IMR-90 (cell line): Measurements from ENCODE around the gene PRUNE2. TPM values are rescaled to one million over a fixed set of nuclear protein-coding genes. Genes with fewer than 3 reads are reported as not detected.

Source experiments
- ATAC-seq: fragments of 200-7000 bp; cut with Tn5 transposase; 2 replicates; pipeline ENCODE4 v1.9.1; 2020; ENCODE audit warnings: low read depth, mild to moderate bottlenecking, moderate library complexity
- BruUV-seq: library from RNA; stranded (reverse); fragments of 400-500 nt; replicated peaks from 2 replicates; lab custom pipeline; 2021; lab: Mats Ljungman, UMichigan
- CTCF ChIA-PET: fragments of 300-600 bp; formaldehyde crosslinking; extraction: SDS; loops from one replicate; lab custom pipeline; 2021; ENCODE audit warnings: antibody characterized with exemption; lab: Yijun Ruan, JAX
- POLR2A ChIA-PET: fragments of 300-600 bp; sonication (Branson Sonifier 250); formaldehyde crosslinking; loops from one replicate; lab custom pipeline; 2022; ENCODE audit warnings: antibody characterized with exemption; ENCODE audit not compliant: unreplicated experiment; lab: Charles Lee
- DNase-seq: peaks from one replicate; pipeline ENCODE4 v3.0.0; 2013
- H2AFZ ChIP-seq: replicated peaks from 2 replicates; pipeline ENCODE3; 2013; ENCODE audit warnings: low read length, mild to moderate bottlenecking; ENCODE audit not compliant: poor library complexity
- H2AK5ac ChIP-seq: 2 replicates; pipeline ENCODE4 v1.6.1; 2013; ENCODE audit warnings: low read depth, low read length, inconsistent platforms
- H2AK9ac ChIP-seq: replicated peaks from 2 replicates; pipeline ENCODE3; 2013; ENCODE audit warnings: mild to moderate bottlenecking, low read depth, low read length, moderate library complexity; ENCODE audit not compliant: poor library complexity
- H2BK120ac ChIP-seq: 2 replicates; pipeline ENCODE4 v1.6.1; 2013; ENCODE audit warnings: low read depth, low read length, inconsistent platforms
- H2BK15ac ChIP-seq: 3 replicates; pipeline ENCODE4 v1.6.1; 2013; ENCODE audit warnings: low read depth, low read length, inconsistent platforms
- H2BK20ac ChIP-seq: 2 replicates; pipeline ENCODE4 v1.6.1; 2013; ENCODE audit warnings: low read depth, mild to moderate bottlenecking, inconsistent platforms, low read length, moderate library complexity
- H2BK5ac ChIP-seq: 2 replicates; pipeline ENCODE4 v1.6.1; 2013; ENCODE audit warnings: mild to moderate bottlenecking, low read depth, low read length, inconsistent platforms; ENCODE audit not compliant: poor library complexity, severe bottlenecking
- H3K14ac ChIP-seq: replicated peaks from 2 replicates; pipeline ENCODE4 v1.6.1; 2013; ENCODE audit warnings: low read depth, low read length, inconsistent platforms
- H3K18ac ChIP-seq: 2 replicates; pipeline ENCODE4 v1.6.1; 2013; ENCODE audit warnings: low read depth, low read length, control low read depth
- H3K23ac ChIP-seq: 2 replicates; pipeline ENCODE4 v1.6.1; 2013; ENCODE audit warnings: low read depth, low read length, inconsistent platforms
- H3K27ac ChIP-seq: 2 replicates; pipeline ENCODE4 v1.5.1; 2013; ENCODE audit warnings: mild to moderate bottlenecking, control low read depth, low read length; ENCODE audit not compliant: insufficient read depth
- H3K27me3 ChIP-seq: 2 replicates; pipeline ENCODE4 v1.6.1; 2013; ENCODE audit warnings: low read length; ENCODE audit not compliant: control insufficient read depth, insufficient read depth
- H3K36me3 ChIP-seq: 2 replicates; pipeline ENCODE4 v1.6.1; 2013; ENCODE audit warnings: low read length, mixed read lengths; ENCODE audit not compliant: control insufficient read depth, insufficient read depth
- H3K4ac ChIP-seq: 2 replicates; pipeline ENCODE4 v1.6.1; 2013; ENCODE audit warnings: low read depth, low read length, inconsistent platforms
- H3K4me1 ChIP-seq: 2 replicates; pipeline ENCODE4 v1.6.1; 2013; ENCODE audit warnings: low read length, mixed read lengths; ENCODE audit not compliant: control insufficient read depth, insufficient read depth
- H3K4me2 ChIP-seq: 2 replicates; pipeline ENCODE4 v1.6.1; 2013; ENCODE audit warnings: low read depth, mild to moderate bottlenecking, control low read depth, low read length, moderate library complexity
- H3K4me3 ChIP-seq: 2 replicates; pipeline ENCODE4 v1.5.1; 2013; ENCODE audit warnings: low read depth, mild to moderate bottlenecking, control low read depth, low read length, moderate library complexity; ENCODE audit not compliant: insufficient read depth
- H3K56ac ChIP-seq: 2 replicates; pipeline ENCODE4 v1.6.1; 2013; ENCODE audit warnings: low read length, inconsistent platforms; ENCODE audit not compliant: insufficient read depth; ENCODE audit errors: extremely low read depth
- H3K79me1 ChIP-seq, 2 experiments: 2 replicates each; pipeline ENCODE4 v1.6.1; 2013; ENCODE audit warnings: low read length in 2 of 2, inconsistent platforms in 1 of 2, low read depth in 1 of 2
- H3K9ac ChIP-seq: 2 replicates; pipeline ENCODE4 v1.6.1; 2013; ENCODE audit warnings: low read depth, low read length, control low read depth
- H3K9me1 ChIP-seq: 2 replicates; pipeline ENCODE4 v1.6.1; 2013; ENCODE audit warnings: low read length, inconsistent platforms; ENCODE audit not compliant: insufficient read depth
- H3K9me3 ChIP-seq: 2 replicates; pipeline ENCODE4 v1.6.1; 2013; ENCODE audit warnings: low read length; ENCODE audit not compliant: control insufficient read depth, insufficient read depth
- H4K20me1 ChIP-seq: 2 replicates; pipeline ENCODE4 v1.6.1; 2013; ENCODE audit warnings: low read length, inconsistent platforms; ENCODE audit not compliant: insufficient read depth
- H4K5ac ChIP-seq: 2 replicates; pipeline ENCODE4 v1.6.1; 2013; ENCODE audit warnings: mild to moderate bottlenecking, low read depth, low read length, control low read depth
- H4K8ac ChIP-seq, 2 experiments: 2 replicates each; pipeline ENCODE4 v1.6.1; 2013; ENCODE audit warnings: low read depth in 2 of 2, low read length in 2 of 2, control low read depth in 1 of 2, inconsistent platforms in 1 of 2
- H4K91ac ChIP-seq: 2 replicates; pipeline ENCODE4 v1.6.1; 2013; ENCODE audit warnings: low read depth, low read length, inconsistent platforms; ENCODE audit not compliant: insufficient read depth
- CEBPB ChIP-seq: IDR thresholded peaks from 2 replicates; pipeline ENCODE4 v1.6.1; 2012; ENCODE audit warnings: low read depth, low read length, improper control_type of control experiment
- NFE2L2 ChIP-seq: fragments of 150-350 bp; IDR thresholded peaks from 2 replicates; pipeline ENCODE4 v1.6.1; 2016; ENCODE audit warnings: low read depth, mild to moderate bottlenecking, low read length
- SMC3 ChIP-seq: fragments of 150-350 bp; IDR thresholded peaks from 2 replicates; pipeline ENCODE4 v1.6.1; 2016; ENCODE audit warnings: low read depth, mild to moderate bottlenecking, antibody characterized with exemption, low read length, moderate library complexity
- WGBS, 2 experiments: methylation state at CpG; one replicate each; pipeline versions ENCODE4 v1.1.5 to v1.1.7; 2013; ENCODE audit warnings: missing lambda C conversion rate in 2 of 2; ENCODE audit not compliant: insufficient read length in 1 of 2; ENCODE audit errors: extremely low coverage in 2 of 2; 5-methylcytosine and 5-hydroxymethylcytosine counted together
- dilution Hi-C: fragments of 300-500 bp; cut with HindIII; formaldehyde crosslinking; loops from one replicate; pipeline ENCODE4 v1.14.3; 2018; ENCODE audit warnings: low sequenced_read_pairs; ENCODE audit not compliant: unreplicated experiment
- in situ Hi-C: fragments of 300-500 bp; cut with MboI; formaldehyde crosslinking; loops from 3 replicates; pipeline ENCODE4 v1.14.3; 2019; ENCODE audit warnings: low sequenced_read_pairs, inconsistent platforms, mixed read lengths
- intact Hi-C: fragments of 100-400 bp; cut with micrococcal nuclease; formaldehyde crosslinking; loops from 2 replicates; pipeline ENCODE4 v1.10.0; 2022
- polyA plus RNA-seq, 3 experiments: library from polyadenylated mRNA; depleted of rRNA; stranded (reverse); fragments of >200 nt; gene quantifications; 2 replicates each; pipeline ENCODE4 v1.2.3, GENCODE V29; 2012; ENCODE audit warnings: low replicate concordance in 1 of 3
- total RNA-seq: library from RNA; depleted of rRNA; stranded (reverse); fragments of >200 nt; gene quantifications from 2 replicates; pipeline ENCODE4 v1.2.3, GENCODE V29; 2012

The PRUNE2 gene
- total and polyA plus RNA-seq, 2 of the 4 experiments (the other 2 are of a cell fraction): 0.70 to 1.6 TPM

- ATAC-seq (no peak), DNase-seq (no peak)
- BruUV-seq: no TSS peak
- H3K4me3 ChIP-seq: no peak overlapping the region
- no peak overlapping the region for H3K14ac ChIP-seq
- ChIA-PET CTCF (no interaction called here), POLR2A (no interaction called here)
- no peak overlapping the region for H4K91ac ChIP-seq
- no peak overlapping the region for H2AK5ac ChIP-seq
- H2BK20ac ChIP-seq: no peak overlapping the region
- no peaks in the 10 kb centered on the region for H3K9me1 ChIP-seq
- no peaks in the 10 kb centered on the region for H3K9me3 ChIP-seq
- H3K36me3 ChIP-seq: no peaks in the 10 kb centered on the region
- in situ Hi-C loops: no loop called here
- H2AFZ ChIP-seq: no peak overlapping the region
- H3K23ac ChIP-seq: no peak overlapping the region
- H4K20me1 ChIP-seq: no peaks in the 10 kb centered on the region
- no peak overlapping the region for H2BK15ac ChIP-seq
- H4K8ac ChIP-seq: no peak overlapping the region
- H3K79me1 ChIP-seq: no peaks in the 10 kb centered on the region
- H3K4me2 ChIP-seq: no peak overlapping the region
- TF ChIP-seq NFE2L2 (no peak), SMC3 (no peak), CEBPB (0 out of 2 replicates have a peak, but pooled peaks have one; percentile 2)
- intact Hi-C loops: loop anchor here (2.0 kb wide), 1 partner anchor 31 kb away; no protein-coding TSS in a partner anchor
- H3K27me3 ChIP-seq: no peaks in the 10 kb centered on the region; the same call in 1 of the 2 replicates
- no CpG with 5 or more reads among the region's 2 CpGs for WGBS, 2 experiments
- H3K4me1 ChIP-seq: no peaks in the 10 kb centered on the region; the same call in 1 of the 2 replicates
- H3K9ac ChIP-seq: no peak overlapping the region
- no peak overlapping the region for H2BK5ac ChIP-seq
- H3K4ac ChIP-seq: no peak overlapping the region
- H3K18ac ChIP-seq: no peak overlapping the region
- no peak overlapping the region for H2BK120ac ChIP-seq
- no peak overlapping the region for H3K27ac ChIP-seq
- H4K5ac ChIP-seq: no peak overlapping the region
- no peak overlapping the region for H2AK9ac ChIP-seq
- H3K56ac ChIP-seq: no peak overlapping the region
- dilution Hi-C loops: no loop called here
These were observed 286.3 kb downstream of the PRUNE2 start for GRCh38 chr9:76619640-76620039.
